Smooth muscle cell (in vitro differentiated cells): ENCODE results near the gene ZNF48. TPM values are rescaled to one million over a fixed set of nuclear protein-coding genes. Genes with fewer than 3 reads are reported as not detected.

Experiments used
- DNase-seq: peaks from one replicate; lab custom pipeline; 2025; ENCODE audit not compliant: unreplicated experiment; lab: John Stamatoyannopoulos, UW
- H2AFZ ChIP-seq: fragments of 200-600 bp; sonication (generic); 2 replicates; pipeline ENCODE4 v1.6.0; 2016; ENCODE audit warnings: antibody characterized with exemption, low read depth, mild to moderate bottlenecking
- H3F3A ChIP-seq: fragments of 200-600 bp; sonication (generic); 2 replicates; pipeline ENCODE4 v1.6.0; 2017; ENCODE audit warnings: antibody characterized with exemption, low read depth
- H3K27ac ChIP-seq: fragments of 200-600 bp; sonication (generic); 2 replicates; pipeline ENCODE4 v1.5.1; 2016; ENCODE audit warnings: low read depth, mild to moderate bottlenecking
- H3K27me3 ChIP-seq: fragments of 200-600 bp; sonication (generic); 2 replicates; pipeline ENCODE4 v1.6.1; 2016; ENCODE audit warnings: low read depth, mild to moderate bottlenecking
- H3K36me3 ChIP-seq: fragments of 200-600 bp; sonication (generic); 2 replicates; pipeline ENCODE4 v1.5.1; 2016; ENCODE audit warnings: low read depth
- H3K4me1 ChIP-seq: fragments of 200-600 bp; sonication (generic); 2 replicates; pipeline ENCODE4 v1.5.1; 2016; ENCODE audit warnings: low read depth
- H3K4me2 ChIP-seq: fragments of 200-600 bp; sonication (generic); 2 replicates; pipeline ENCODE4 v1.6.0; 2016; ENCODE audit warnings: mild to moderate bottlenecking
- H3K4me3 ChIP-seq: fragments of 200-600 bp; sonication (generic); 2 replicates; pipeline ENCODE4 v1.5.1; 2016; ENCODE audit warnings: mild to moderate bottlenecking
- H3K79me2 ChIP-seq: fragments of 200-600 bp; sonication (generic); 2 replicates; pipeline ENCODE4 v1.6.0; 2016; ENCODE audit warnings: low read depth, mild to moderate bottlenecking
- H3K9ac ChIP-seq: fragments of 200-600 bp; sonication (generic); 2 replicates; pipeline ENCODE4 v1.6.0; 2016; ENCODE audit warnings: low read depth
- H3K9me3 ChIP-seq: fragments of 200-600 bp; sonication (generic); replicated peaks from 2 replicates; pipeline ENCODE4 v1.5.1; 2016; ENCODE audit warnings: low read depth
- H4K20me1 ChIP-seq: fragments of 200-600 bp; sonication (generic); 2 replicates; pipeline ENCODE4 v1.6.0; 2016; ENCODE audit warnings: low read depth
- CTCF ChIP-seq: fragments of 200-600 bp; sonication (generic); IDR thresholded peaks from 2 replicates; pipeline ENCODE4 v1.5.1; 2017; ENCODE audit warnings: borderline replicate concordance, mild to moderate bottlenecking, antibody characterized with exemption; ENCODE audit not compliant: insufficient read depth, poor library complexity, severe bottlenecking
- WGBS: methylation state at CpG from one replicate; pipeline ENCODE4 v1.1.7; 2016; ENCODE audit warnings: low lambda C conversion rate; 5-methylcytosine and 5-hydroxymethylcytosine counted together
- polyA plus RNA-seq: library from polyadenylated mRNA; unstranded; fragments of >200 nt; fragmentation: Nextera tagmentation; extraction: Ambion mirVana; gene quantifications from 2 replicates; pipeline ENCODE4 v1.2.1, GENCODE V29; 2016
- total RNA-seq: library from RNA; depleted of rRNA; stranded (reverse); fragments of >200 nt; gene quantifications from 2 replicates; pipeline ENCODE4 v1.2.3, GENCODE V29; 2014

The ZNF48 gene
- total and polyA plus RNA-seq, 2 experiments from 2014 or later, result 8.0 to 9.3 TPM

DNA sequence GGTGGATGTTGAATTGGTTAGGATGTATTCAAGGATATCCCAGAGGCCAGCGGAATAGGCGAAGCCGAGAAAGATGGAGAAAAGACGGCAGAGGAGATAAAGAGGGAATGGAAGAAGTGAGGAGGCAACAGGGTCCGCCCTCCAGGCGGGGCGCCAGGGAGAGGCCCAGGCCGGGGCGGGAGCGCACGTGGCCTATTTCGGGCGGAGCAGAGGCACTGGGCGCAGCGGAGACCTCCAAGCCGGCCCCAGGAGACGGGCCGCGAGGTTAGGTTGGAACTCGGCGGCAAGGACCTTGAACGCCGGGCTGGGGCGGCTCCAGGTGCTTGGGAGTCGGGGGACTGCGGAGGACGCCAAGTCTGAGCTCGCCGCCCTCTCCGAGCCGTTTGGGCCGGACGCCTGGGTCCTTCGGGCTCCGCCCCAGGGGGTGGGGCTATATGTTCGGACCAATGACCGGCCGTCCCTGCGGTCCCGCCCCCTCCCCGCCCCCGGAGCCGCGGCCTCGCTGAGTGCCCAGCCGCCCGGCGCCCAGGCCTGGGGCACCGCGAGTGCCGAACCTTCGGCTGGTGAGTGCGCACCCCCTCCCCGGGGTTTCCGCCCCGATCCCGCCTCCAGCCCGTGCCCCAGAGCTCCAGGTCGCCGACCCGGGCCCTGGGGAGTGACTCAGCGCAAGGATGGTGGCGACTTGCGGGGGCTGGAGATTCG is 12.0 kb downstream of the ZNF48 start, which contains the start of gene ZNF771:
Gene ZNF771 (plus strand): TSS at position 505 of the 702 bp plus-strand sequence. CDS start 448 bp downstream, outside the sequence.
- Histone ChIP-seq H2AFZ (peak within 1 kb of the TSS; percentile 82), H4K20me1 (peaks cover 5% of the 10 kb centered on the region), H3K9me3 (no peaks in the 10 kb centered on the region), H3K27ac (peak within 1 kb of the TSS; percentile 84), H3K27me3 (no peaks in the 10 kb centered on the region), H3K36me3 (no peaks in the 10 kb centered on the region), H3K4me1 (peaks cover 6% of the 10 kb centered on the region), H3K4me2 (peak within 1 kb of the TSS; percentile 84), H3K79me2 (peaks cover 15% of the 10 kb centered on the region), H3F3A (peaks cover 10% of the 10 kb centered on the region), H3K9ac (peak within 1 kb of the TSS; percentile 77), H3K4me3 (peak within 1 kb of the TSS; percentile 80)
- DNase-seq, result peak; percentile 94
- TF ChIP-seq CTCF, result no peak
- under 1% methylated on average over 42 of the region's 65 CpGs for WGBS

- TF ChIP-seq CTCF, result no peak
- DNase-seq, result no peak
- peak overlapping the region; percentile 77 for H3K9ac ChIP-seq
- H3F3A ChIP-seq, result peaks cover 10% of the 10 kb centered on the region
- peaks cover 6% of the 10 kb centered on the region for H3K4me1 ChIP-seq
- peaks cover 16% of the 10 kb centered on the region for H3K79me2 ChIP-seq
- H4K20me1 ChIP-seq, result peaks cover 5% of the 10 kb centered on the region
- peak overlapping the region; percentile 80 for H3K4me3 ChIP-seq
- 32% methylated on average over 9 of the region's 19 CpGs for WGBS
- H3K9me3 ChIP-seq, result no peaks in the 10 kb centered on the region
- peak overlapping the region; percentile 82 for H2AFZ ChIP-seq
- no peaks in the 10 kb centered on the region for H3K36me3 ChIP-seq
- H3K4me2 ChIP-seq, result peak overlapping the region; percentile 84
- H3K27me3 ChIP-seq, result no peaks in the 10 kb centered on the region
- peak overlapping the region; percentile 84 for H3K27ac ChIP-seq
These were observed 12.7 kb downstream of the ZNF48 start for GRCh38 chr16:30407804-30408534.

- peaks cover 10% of the 10 kb centered on the region for H3F3A ChIP-seq
- no peak overlapping the region for H3K4me3 ChIP-seq
- H3K9ac ChIP-seq, result no peak overlapping the region
- no peak overlapping the region for H3K27ac ChIP-seq
- H2AFZ ChIP-seq, result no peak overlapping the region
- peaks cover 6% of the 10 kb centered on the region for H3K4me1 ChIP-seq
- H3K79me2 ChIP-seq, result peaks cover 16% of the 10 kb centered on the region
- H3K9me3 ChIP-seq, result no peaks in the 10 kb centered on the region
- H4K20me1 ChIP-seq, result peaks cover 12% of the 10 kb centered on the region
- no peaks in the 10 kb centered on the region for H3K27me3 ChIP-seq
- TF ChIP-seq CTCF, result peak; percentile 94
- DNase-seq, result peak; percentile 82
- WGBS, result 56% methylated on average over 15 of the region's 15 CpGs
- no peaks in the 10 kb centered on the region for H3K36me3 ChIP-seq
- H3K4me2 ChIP-seq, result peak overlapping the region; percentile 84
These were observed 14.2 kb downstream of the ZNF48 start for GRCh38 chr16:30409125-30410060.
